ENCODE measurements around the gene OGFR. TPM values are rescaled to one million over a fixed set of nuclear protein-coding genes. Genes with fewer than 3 reads are reported as not detected.

Gene OGFR
- total RNA-seq, 1 donor: 39.1 TPM

GRCh38 chr20:62770111-62770910, 34.3 kb upstream of the OGFR start:
- TF ChIP-seq, protein P1, sequence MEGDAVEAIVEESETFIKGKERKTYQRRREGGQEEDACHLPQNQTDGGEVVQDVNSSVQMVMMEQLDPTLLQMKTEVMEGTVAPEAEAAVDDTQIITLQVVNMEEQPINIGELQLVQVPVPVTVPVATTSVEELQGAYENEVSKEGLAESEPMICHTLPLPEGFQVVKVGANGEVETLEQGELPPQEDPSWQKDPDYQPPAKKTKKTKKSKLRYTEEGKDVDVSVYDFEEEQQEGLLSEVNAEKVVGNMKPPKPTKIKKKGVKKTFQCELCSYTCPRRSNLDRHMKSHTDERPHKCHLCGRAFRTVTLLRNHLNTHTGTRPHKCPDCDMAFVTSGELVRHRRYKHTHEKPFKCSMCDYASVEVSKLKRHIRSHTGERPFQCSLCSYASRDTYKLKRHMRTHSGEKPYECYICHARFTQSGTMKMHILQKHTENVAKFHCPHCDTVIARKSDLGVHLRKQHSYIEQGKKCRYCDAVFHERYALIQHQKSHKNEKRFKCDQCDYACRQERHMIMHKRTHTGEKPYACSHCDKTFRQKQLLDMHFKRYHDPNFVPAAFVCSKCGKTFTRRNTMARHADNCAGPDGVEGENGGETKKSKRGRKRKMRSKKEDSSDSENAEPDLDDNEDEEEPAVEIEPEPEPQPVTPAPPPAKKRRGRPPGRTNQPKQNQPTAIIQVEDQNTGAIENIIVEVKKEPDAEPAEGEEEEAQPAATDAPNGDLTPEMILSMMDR (IDR thresholded peaks at IDR 0.05; ENCODE audit: extremely low read depth, low read depth, low read length): no peak
- Histone ChIP-seq H2AFZ (ENCODE audit: low read length) (no peak overlapping the region), H3K4me1 (ENCODE audit: insufficient read depth, low read length) (no peaks in the 10 kb centered on the region), H3K79me2 (ENCODE audit: insufficient read depth, low read length) (no peaks in the 10 kb centered on the region), H3K4me3 (ENCODE audit: insufficient read depth, low read length) (no peak overlapping the region), H3K27me3 (ENCODE audit: insufficient read depth, low read length) (peaks cover 13% of the 10 kb centered on the region), H3K4me2 (ENCODE audit: insufficient read depth, low read length) (no peak overlapping the region), H3K9me3 (ENCODE audit: low read depth, low read length) (no peaks in the 10 kb centered on the region), H3K36me3 (ENCODE audit: insufficient read depth, low read length) (no peaks in the 10 kb centered on the region), H4K20me1 (ENCODE audit: insufficient read depth, low read length) (no peaks in the 10 kb centered on the region), H3K27ac (ENCODE audit: low read depth, low read length) (no peak overlapping the region)
- peak; percentile 75 for DNase-seq (ENCODE audit: insufficient read length, low spot score, missing footprints)

- Histone ChIP-seq H3K27ac (ENCODE audit: low read depth, low read length) (no peak overlapping the region), H3K79me2 (ENCODE audit: insufficient read depth, low read length) (no peaks in the 10 kb centered on the region), H3K9me3 (ENCODE audit: low read depth, low read length) (no peaks in the 10 kb centered on the region), H3K4me3 (ENCODE audit: insufficient read depth, low read length) (no peak overlapping the region), H3K4me1 (ENCODE audit: insufficient read depth, low read length) (no peaks in the 10 kb centered on the region), H4K20me1 (ENCODE audit: insufficient read depth, low read length) (no peaks in the 10 kb centered on the region), H3K36me3 (ENCODE audit: insufficient read depth, low read length) (no peaks in the 10 kb centered on the region), H2AFZ (ENCODE audit: low read length) (no peak overlapping the region), H3K27me3 (ENCODE audit: insufficient read depth, low read length) (peaks cover 13% of the 10 kb centered on the region), H3K4me2 (ENCODE audit: insufficient read depth, low read length) (no peak overlapping the region)
- TF ChIP-seq, protein P1 (IDR thresholded peaks at IDR 0.05; ENCODE audit: extremely low read depth, low read depth, low read length): no peak
- peak; percentile 62 for DNase-seq (ENCODE audit: insufficient read length, low spot score, missing footprints)
Measured at GRCh38 chr20:62770916-62771315, 33.7 kb upstream of the OGFR start.

DNA sequence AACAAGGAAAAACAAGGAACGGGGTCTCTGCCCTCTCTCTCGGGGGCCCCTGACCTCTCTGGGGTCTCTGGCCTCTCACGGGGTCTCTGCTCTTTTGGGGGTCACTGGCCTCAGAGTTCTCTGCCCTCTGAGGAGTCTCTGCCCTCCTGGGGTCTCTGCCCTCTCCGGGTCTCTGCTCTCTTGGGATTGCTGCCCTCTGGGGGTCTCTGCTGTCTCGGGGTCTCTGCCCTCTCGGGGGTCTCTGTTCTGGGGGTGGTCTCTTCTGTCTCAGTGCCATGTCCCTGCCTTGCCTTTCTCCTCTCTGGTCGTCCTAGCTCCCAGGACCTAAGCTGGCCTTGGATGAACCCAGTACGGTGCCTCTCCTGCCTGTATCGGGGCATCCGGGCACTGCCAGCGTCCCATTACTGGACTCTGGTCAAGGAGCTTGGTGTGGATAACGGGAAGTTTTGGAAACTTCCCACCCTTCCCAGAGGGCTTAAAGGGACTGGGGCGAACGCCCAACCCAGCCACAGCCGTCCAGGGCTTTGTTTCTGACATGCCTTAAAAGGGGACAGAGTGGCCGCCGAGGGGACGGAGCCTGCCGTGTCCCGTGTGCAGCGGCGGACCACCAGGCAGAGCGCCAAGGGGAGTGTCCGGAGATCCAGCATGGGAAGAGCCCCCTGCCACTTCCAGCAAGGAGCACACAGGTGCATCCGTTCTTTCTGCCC, 33.1 kb upstream of the OGFR start:
- Histone ChIP-seq H4K20me1 (ENCODE audit: insufficient read depth, low read length) (no peaks in the 10 kb centered on the region), H3K79me2 (ENCODE audit: insufficient read depth, low read length) (no peaks in the 10 kb centered on the region), H3K4me3 (ENCODE audit: insufficient read depth, low read length) (no peak overlapping the region), H2AFZ (ENCODE audit: low read length) (no peak overlapping the region), H3K9me3 (ENCODE audit: low read depth, low read length) (no peaks in the 10 kb centered on the region), H3K27ac (ENCODE audit: low read depth, low read length) (no peak overlapping the region), H3K4me1 (ENCODE audit: insufficient read depth, low read length) (no peaks in the 10 kb centered on the region), H3K36me3 (ENCODE audit: insufficient read depth, low read length) (no peaks in the 10 kb centered on the region), H3K4me2 (ENCODE audit: insufficient read depth, low read length) (no peak overlapping the region), H3K27me3 (ENCODE audit: insufficient read depth, low read length) (peaks cover 11% of the 10 kb centered on the region)
- DNase-seq (ENCODE audit: insufficient read length, low spot score, missing footprints): peak; percentile 85
- TF ChIP-seq, protein P1 (IDR thresholded peaks at IDR 0.05; ENCODE audit: extremely low read depth, low read depth, low read length): no peak

DNA sequence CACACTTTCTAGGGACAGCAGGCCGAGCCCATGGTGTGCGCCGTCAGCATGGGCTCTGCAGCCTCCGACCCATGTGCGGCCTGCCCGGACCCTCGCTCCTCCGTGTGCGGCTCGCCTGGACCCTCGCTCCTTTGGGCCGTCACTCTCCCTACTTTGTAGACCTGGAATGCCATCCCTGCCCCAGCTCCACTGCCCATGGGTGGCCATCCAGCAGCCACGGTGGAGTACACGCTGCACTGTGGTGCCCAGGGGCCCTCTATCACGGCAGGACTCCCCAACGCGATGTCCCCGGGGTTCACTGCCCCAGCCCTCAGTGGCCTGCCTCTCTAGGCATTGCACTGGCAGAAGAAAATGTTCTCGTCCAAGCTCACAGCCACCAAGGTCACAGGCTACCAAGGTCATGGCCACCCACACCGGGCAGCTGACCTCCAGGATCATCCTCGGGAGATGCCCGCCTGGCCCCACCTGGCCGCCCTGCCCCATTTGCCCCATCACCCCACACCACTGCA, 32.5 kb upstream of the OGFR start:
- Histone ChIP-seq H3K4me1 (ENCODE audit: insufficient read depth, low read length) (no peaks in the 10 kb centered on the region), H3K27me3 (ENCODE audit: insufficient read depth, low read length) (peaks cover 8% of the 10 kb centered on the region), H3K9me3 (ENCODE audit: low read depth, low read length) (no peaks in the 10 kb centered on the region), H3K4me2 (ENCODE audit: insufficient read depth, low read length) (no peak overlapping the region), H2AFZ (ENCODE audit: low read length) (no peak overlapping the region), H3K79me2 (ENCODE audit: insufficient read depth, low read length) (no peaks in the 10 kb centered on the region), H3K36me3 (ENCODE audit: insufficient read depth, low read length) (no peaks in the 10 kb centered on the region), H3K4me3 (ENCODE audit: insufficient read depth, low read length) (no peak overlapping the region), H3K27ac (ENCODE audit: low read depth, low read length) (no peak overlapping the region), H4K20me1 (ENCODE audit: insufficient read depth, low read length) (no peaks in the 10 kb centered on the region)
- peak; percentile 65 for DNase-seq (ENCODE audit: insufficient read length, low spot score, missing footprints)
- TF ChIP-seq, protein P1 (IDR thresholded peaks at IDR 0.05; ENCODE audit: extremely low read depth, low read depth, low read length): no peak
